K562 (cell line): ENCODE measurements around the gene DCAF6.

Experiments
- FOS ChIP-seq: IDR thresholded peaks from 3 replicates; pipeline ENCODE4 v1.6.1; 2011; ENCODE audit not compliant: insufficient read length; ENCODE audit errors: extremely low read depth
- SAFB2 ChIP-seq: fragments of 200-400 bp; formaldehyde crosslinking; IDR thresholded peaks from 2 replicates; pipeline ENCODE4 v1.6.1; 2018; ENCODE audit warnings: borderline replicate concordance, low read length, low read depth, moderate library complexity; ENCODE audit not compliant: severe bottlenecking

DNA sequence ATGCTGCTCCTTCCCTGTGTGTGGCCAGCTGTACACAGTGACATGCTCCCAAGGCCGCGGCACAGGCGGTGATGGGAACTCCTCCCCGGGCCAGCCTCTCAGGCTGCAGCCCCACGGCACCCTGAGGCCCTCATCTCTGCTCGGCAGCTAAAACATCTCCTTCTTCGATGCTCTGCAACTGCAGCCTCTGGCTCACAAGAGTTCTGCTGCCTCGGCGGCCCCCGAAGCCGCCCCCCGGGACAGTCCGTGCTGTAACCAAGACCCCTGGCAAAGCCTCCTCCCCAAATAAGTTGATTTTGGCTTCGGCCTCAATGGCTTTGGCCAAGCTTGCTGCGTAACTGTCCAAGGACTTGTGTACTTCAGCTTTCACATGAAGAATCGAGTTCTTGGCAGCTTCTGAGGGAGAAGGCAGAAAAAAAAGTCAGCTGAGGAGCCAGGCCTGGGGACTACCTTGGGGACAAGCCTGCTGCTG is 149.0 kb downstream of the DCAF6 start:
- no peak for TF ChIP-seq FOS
- TF ChIP-seq SAFB2 = no peak
